Superior temporal gyrus (tissue), 1 donor: ENCODE results near the gene ARHGEF35.
"Not testable (repeated sequence)": the region's sequence is repeated elsewhere in the genome, so short reads cannot be mapped to it uniquely, and the experiment has no call there.

ENCODE experiments used
- DNase-seq: peaks from one replicate; pipeline ENCODE4 v3.0.0-alpha.2; 2016; ENCODE audit errors: extremely low spot score

ARHGEF35 gene

DNA sequence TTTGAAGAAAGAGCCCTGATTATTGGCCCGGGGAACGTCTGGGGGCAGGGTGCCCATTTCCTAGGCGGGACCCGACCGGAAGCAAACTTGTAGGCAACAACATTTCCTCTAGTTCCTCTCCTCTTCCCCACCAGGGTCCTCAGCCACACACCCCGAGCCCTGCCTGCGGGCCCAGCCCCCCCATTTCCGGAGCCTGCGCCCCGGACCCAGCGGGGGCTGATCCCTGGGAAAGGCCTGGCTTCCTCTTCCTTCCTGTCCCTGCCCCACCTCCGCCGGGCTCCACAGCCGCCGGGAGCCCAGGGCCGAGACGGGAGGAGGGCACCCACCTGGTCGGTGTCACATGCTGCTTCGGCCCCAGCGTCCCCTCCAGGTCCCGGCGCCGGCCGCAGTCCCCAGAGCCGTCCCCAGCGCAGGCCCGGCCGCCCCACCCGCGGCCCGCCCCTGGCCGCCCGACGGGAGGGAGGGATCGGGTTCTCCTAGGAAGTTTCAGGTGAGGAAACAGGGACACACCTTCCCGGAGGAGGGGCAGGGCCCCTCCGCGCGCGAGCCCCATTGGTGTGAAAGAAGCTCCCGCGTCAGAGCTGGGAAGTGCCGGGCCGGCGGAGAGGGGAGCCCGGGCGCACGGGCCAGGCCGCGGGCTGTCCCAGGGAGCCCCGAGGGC is at the start of gene ARHGEF35:
Gene ARHGEF35 (minus strand): TSS at position 622 of the 661 bp plus-strand sequence. CDS start 7,450 bp downstream, outside the sequence.
- DNase-seq = not testable (repeated sequence)

DNA sequence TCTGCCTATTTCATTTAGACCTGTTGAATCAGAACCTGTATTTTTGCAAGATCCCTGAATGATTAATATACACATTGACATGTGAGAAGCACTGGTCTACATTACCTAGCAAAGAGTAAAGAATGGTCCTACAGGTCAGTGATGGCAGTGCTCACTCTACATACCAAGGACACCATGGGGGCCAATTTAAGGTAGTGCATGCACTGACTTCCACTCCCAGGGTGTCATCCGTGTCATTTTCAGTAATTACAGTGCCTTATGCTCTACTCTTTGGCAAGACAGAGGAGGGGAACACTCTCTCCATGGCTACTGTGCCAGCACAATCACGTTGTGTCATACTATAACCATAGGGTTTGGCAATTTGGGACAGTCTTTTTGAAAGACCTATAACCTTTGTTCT is 49.7 kb upstream of the ARHGEF35 start:
- not testable (repeated sequence) for DNase-seq

- DNase-seq = not testable (repeated sequence)
Measured at GRCh38 chr7:144239365-144239764, 43.7 kb upstream of the ARHGEF35 start, which contains the start of gene OR2A42. OR2A42 (minus strand) TSS chr7:144239605; CDS start chr7:144232843, 6,762 bp downstream.

DNA sequence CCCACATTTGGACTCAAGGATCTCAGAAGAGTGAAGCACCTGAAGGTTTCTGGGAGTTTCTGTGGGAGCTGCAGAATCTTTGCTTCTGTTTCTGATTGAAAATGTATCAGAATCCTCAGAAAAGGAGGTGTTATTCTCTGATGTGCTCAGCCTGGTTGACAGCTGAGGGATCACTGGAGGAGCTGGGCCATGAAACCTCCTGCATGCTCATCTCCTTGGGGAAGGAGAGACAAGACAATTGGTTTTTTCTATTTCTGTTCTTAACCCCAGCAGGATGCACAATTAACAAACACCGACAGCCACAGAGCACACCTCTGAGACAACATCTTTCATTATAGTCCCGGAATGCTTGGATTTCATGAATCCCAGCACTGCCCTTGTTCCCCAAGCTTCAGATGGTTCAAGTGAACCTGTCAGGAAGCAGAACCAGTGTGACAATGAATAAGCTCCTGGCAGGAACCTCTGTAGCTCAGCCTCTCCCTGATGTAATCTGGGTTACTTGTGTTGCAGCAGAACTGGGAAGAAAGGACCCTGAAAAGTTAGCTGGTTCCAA is 43.0 kb upstream of the ARHGEF35 start:
- not testable (repeated sequence) for DNase-seq

GRCh38 chr7:144233039-144233438 is 37.4 kb upstream of the ARHGEF35 start:
- not testable (repeated sequence) for DNase-seq

DNA sequence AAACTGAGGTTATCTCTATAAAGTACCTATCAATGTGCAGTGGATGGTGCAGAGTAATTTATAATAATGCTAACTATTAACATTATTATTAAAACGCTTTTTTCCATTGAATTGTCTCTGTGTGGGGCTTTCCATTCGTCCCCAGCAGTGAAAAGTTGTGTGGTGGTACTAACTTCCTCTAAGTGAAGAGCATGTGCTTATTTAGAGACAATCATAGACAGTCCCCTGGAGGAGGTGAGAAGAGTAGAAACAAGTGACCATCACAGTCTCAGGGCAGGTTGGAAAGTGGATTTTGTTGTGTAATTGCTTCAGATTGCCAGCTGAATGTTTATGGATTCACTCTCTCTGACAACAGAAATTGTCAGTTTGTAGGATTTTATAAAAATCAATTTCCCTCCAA is 35.4 kb upstream of the ARHGEF35 start:
- not testable (repeated sequence) for DNase-seq

DNA sequence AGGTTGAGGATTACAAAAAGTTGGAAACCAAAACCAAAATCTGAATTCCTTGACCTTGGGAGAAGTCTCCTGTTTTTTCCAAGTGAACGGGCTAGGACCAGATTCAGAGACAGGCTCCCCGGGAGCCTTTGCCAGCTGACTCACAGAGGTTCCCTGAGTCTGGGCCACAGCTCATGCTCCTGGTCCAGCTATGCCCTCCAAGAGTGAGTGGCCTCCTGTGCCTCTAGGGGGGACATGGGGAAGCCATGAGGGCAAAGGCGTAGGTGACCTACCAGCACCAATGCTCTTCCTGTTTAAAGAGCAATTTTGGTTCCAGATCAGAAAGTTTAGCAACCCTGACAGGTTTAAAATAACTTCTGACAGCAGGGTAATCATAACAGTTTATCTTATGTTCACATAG is 33.2 kb upstream of the ARHGEF35 start:
- DNase-seq = not testable (repeated sequence)

- peak; percentile 1 for DNase-seq
Measured at GRCh38 chr7:144226866-144227265, 31.2 kb upstream of the ARHGEF35 start.

DNA sequence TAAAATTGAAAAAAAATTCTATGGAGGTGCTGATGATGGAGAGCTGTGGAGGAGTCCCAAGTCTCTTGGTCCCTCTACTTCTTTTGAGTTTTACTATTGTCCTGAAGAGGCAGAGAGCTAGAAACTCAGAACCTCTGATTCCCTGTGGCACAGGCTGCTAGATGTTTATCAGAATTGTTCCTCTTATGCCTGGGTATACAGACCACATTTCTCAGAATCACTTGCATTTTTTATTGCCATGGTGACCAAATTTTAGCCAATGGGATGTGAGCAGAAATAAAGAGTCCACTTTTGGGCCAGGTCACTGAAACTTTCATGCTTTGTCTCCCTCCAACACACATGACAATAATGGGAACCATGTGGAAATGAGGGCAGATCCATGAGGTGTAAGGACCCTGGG is 28.0 kb upstream of the ARHGEF35 start:
- not testable (repeated sequence) for DNase-seq

- DNase-seq = not testable (repeated sequence)
Measured at GRCh38 chr7:144220531-144220930, 24.9 kb upstream of the ARHGEF35 start.

DNA sequence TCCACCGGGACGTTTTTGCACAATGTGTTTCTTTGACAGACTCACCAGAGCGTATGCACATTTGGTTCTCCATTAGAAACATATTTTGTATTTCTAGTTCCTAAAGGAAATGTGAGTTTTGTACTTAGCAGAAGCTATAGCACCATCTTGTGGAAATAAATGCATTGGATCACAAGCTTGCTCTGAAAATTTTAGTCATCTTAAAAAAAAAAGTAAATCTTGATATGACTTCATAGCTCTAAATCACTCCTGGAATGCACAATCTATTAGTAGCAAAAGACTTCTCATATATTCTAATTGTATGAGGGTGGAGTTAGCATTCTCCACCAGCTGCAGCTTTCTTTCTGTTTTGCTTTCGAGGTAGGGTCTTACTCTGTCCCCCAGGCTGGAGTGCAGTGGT is 23.5 kb upstream of the ARHGEF35 start:
- not testable (repeated sequence) for DNase-seq

DNA sequence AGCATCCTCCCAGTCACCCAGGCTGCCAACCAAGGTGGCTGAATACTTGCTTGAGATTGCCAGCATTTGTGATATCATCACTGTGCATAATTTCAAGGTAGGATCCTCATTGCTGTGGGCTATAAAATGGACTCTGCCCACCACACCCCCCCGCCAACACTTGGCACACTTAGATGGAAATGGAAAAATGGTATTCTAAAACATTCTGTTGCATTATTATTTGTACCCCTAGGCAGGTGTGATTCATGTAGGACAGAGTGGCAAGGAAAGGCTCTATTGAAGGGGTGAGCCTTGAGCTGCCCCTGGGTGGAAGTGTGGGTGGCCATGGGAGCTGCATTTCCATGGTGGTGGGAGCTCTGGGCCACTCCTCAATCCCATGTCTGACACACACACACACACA is 22.9 kb upstream of the ARHGEF35 start:
- not testable (repeated sequence) for DNase-seq

GRCh38 chr7:144217200-144217599 is 21.6 kb upstream of the ARHGEF35 start:
- not testable (repeated sequence) for DNase-seq

DNA sequence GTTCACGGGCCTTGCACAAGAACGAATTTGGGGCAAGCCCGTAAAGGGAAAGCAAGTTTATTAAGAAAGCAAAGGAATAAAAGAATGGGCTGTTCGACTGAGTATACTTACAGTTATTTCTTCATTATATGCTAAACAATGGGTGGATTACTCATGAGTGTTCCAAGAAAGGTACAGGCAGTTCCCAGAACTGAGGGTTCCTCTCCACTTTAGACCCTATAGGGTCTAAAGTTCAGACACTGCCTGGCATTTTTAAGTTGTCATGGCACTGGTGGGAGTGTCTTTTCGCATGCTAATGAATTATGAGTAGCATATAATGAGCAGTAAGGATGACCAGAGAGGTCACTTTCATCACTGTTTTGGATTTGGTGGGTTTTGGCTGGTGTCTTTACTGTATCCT is 9.7 kb upstream of the ARHGEF35 start:
- DNase-seq = not testable (repeated sequence)

DNA sequence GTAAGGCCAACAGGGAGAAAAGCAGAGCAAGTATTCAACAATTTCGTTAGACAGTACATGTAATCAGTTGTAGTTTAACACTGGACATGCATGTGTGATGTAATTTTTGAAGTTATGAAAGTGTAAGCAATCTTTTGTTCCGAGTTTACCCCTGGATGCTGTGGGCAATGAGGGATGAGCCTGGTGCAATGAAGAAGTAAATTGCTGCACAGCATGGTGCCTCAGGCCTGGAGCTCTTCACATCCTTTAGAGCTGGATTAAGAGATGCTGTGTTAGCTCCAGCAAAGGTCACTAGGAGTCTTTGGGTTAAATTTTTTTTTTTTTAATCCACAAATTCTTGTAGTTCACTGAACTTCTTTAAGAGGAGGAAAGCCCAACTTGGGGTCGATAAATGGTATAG is 7.5 kb upstream of the ARHGEF35 start:
- DNase-seq = not testable (repeated sequence)

GRCh38 chr7:144201978-144202377 is 6.3 kb upstream of the ARHGEF35 start:
- not testable (repeated sequence) for DNase-seq

GRCh38 chr7:144198934-144199333 is 3.3 kb upstream of the ARHGEF35 start:
- not testable (repeated sequence) for DNase-seq

GRCh38 chr7:144194453-144194852 is 1.2 kb downstream of the ARHGEF35 start:
- DNase-seq = not testable (repeated sequence)

GRCh38 chr7:144193782-144194181 is 1.9 kb downstream of the ARHGEF35 start:
- DNase-seq = not testable (repeated sequence)

DNA sequence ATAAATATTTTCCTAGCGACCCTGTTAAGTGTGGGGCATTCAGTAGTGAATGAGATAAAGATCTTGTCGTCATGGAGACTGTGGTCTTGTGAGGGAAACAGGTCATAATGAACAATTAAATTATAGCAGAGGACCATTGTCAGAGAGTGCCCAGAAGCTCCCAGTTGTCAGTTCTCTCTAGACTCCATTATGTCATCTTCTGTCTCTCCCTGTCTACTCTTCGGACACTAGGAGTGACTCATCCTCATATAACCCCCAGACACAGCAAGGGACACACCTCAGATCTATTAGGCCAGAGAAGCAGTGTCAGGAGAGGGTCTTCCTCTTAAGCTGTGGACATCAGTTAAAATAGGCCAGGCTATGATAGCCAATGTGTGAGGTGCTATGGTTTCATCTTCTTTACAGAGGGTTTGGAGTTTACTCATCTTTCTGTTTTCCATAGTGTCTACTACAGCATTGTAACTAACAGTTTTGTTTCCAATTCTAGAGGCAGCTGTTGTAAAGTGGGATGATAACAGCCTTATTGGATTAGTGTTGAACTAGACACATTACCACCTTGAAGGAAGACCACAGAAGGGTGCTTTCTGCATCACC is 7.0 kb downstream of the ARHGEF35 start:
- not testable (repeated sequence) for DNase-seq

GRCh38 chr7:144187848-144188247 is 7.8 kb downstream of the ARHGEF35 start:
- not testable (repeated sequence) for DNase-seq

DNA sequence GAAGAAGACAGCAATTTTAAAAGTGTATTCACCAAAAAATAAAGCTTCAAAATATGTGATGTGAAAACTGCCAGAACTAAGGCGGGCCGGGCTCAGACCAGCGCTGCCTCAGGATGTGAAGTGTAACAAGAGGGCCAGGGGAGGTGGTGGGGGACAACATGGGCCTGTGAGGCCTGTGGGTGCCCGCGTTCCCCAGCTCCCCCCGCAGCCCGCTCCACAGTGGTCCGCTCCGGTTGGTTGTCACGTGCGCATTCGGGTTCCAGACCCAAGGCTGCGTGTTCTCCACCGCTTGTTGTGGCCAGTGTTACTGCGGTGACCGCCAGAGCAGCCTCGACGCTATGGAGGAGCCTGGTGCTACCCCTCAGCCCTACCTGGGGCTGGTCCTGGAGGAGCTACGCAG is 12.5 kb downstream of the ARHGEF35 start, which contains the start of gene CTAGE4:
Gene CTAGE4 (plus strand): TSS at position 301 of the 400 bp plus-strand sequence. CDS start 38 bp downstream, at position 339.
- not testable (repeated sequence) for DNase-seq

DNA sequence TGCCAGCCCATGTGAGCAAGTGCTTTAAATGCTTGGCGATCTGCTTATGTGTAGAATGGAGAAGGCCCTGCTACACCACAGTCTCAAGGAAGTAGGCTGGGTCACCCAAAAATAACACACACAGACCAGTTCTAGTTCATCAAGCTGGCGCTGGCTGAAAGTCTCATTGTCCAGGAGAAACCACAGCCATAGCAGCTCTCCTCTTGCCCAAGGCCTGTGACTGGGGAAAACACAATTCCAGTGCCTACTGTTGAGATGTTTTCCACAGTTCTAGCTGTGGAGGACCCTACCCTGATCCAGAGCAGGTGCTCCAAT is 16.5 kb downstream of the ARHGEF35 start:
- not testable (repeated sequence) for DNase-seq
